Osteocyte (in vitro differentiated cells): ENCODE data around the gene NSMCE1. TPM values are rescaled to one million over a fixed set of nuclear protein-coding genes. Genes with fewer than 3 reads are reported as not detected.

ENCODE experiments used
- total RNA-seq: library from RNA; stranded (reverse); gene quantifications from 2 replicates; pipeline ENCODE4 v1.2.1, GENCODE V29; 2021

The NSMCE1 gene
- total RNA-seq, 1 donor from 2014 or later: 28.3 TPM

Other genes starting within 250 kb of the NSMCE1 start
- not detected in 2 replicates for gene C16orf82, start 201.8 kb downstream of the NSMCE1 start, total RNA-seq
- gene KDM8, start 65.2 kb downstream of the NSMCE1 start, total RNA-seq: 8.3 and 10.3 TPM in 2 replicates
- gene IL4R, start 45.2 kb upstream of the NSMCE1 start, total RNA-seq: 34.5 and 35.9 TPM in 2 replicates
- gene IL21R, start 133.4 kb upstream of the NSMCE1 start, total RNA-seq: 0.34 and 0.40 TPM in 2 replicates